Peyer's patch (tissue), 4 donors: ENCODE results near the gene IFNAR1. TPM values are rescaled to one million over a fixed set of nuclear protein-coding genes. Genes with fewer than 3 reads are reported as not detected.

Experiments used
- DNase-seq, 3 donors: peaks; one replicate each; pipeline ENCODE4 v3.0.0-alpha.2; 2017 to 2019
- H3K27ac ChIP-seq, 4 donors: fragments of 200-600 bp; sonication (generic); one replicate each; pipeline ENCODE4 v1.5.1; 2016 to 2019
- H3K27me3 ChIP-seq, 2 donors: fragments of 200-600 bp; sonication (generic); one replicate each; pipeline ENCODE4 v1.5.1; 2019
- H3K36me3 ChIP-seq, 3 donors: fragments of 200-600 bp; sonication (generic); one replicate each; pipeline ENCODE4 v1.5.1; 2016 to 2019
- H3K4me1 ChIP-seq, 4 donors: fragments of 200-600 bp; sonication (generic); one replicate each; pipeline ENCODE4 v1.5.1; 2016 to 2019
- H3K4me3 ChIP-seq, 4 donors: fragments of 200-600 bp; sonication (generic); 1 replicate in 3 of 4; 2 replicates in 1 of 4; pipeline ENCODE4 v1.5.1; 2016 to 2019; ENCODE audit warnings: mild to moderate bottlenecking in 1 of 4
- H3K9me3 ChIP-seq, 4 donors: fragments of 200-600 bp; sonication (generic); one replicate each; pipeline ENCODE4 v1.5.1; 2016 to 2019; ENCODE audit warnings: mild to moderate bottlenecking in 1 of 4
- CTCF ChIP-seq, 6 experiments: fragments of 450-650 bp in 4 of 6; fragments of 200-600 bp in 2 of 6; sonication (generic) in 1 of 6; IDR thresholded peaks; one replicate each; pipeline ENCODE4 v1.5.1; 2017 to 2019; ENCODE audit warnings: antibody characterized with exemption in 6 of 6, mild to moderate bottlenecking in 3 of 6, moderate library complexity in 1 of 6
- POLR2A ChIP-seq, 2 donors: fragments of 450-650 bp; IDR thresholded peaks; one replicate each; pipeline ENCODE4 v1.5.1; 2017; ENCODE audit warnings: antibody characterized with exemption in 2 of 2, mild to moderate bottlenecking in 2 of 2, moderate library complexity in 2 of 2
- total RNA-seq, 4 donors: library from RNA; depleted of rRNA; stranded (reverse); fragments of >200 nt; gene quantifications; one replicate each; pipeline ENCODE4 v1.1.0, GENCODE V29; 2016

IFNAR1 gene
- total RNA-seq, 4 donors from 2014 or later = 14.9 to 23.1 (median 21.9) TPM

- H3K4me3 ChIP-seq = no peak overlapping the region
- peaks cover 4 to 22% (median 15%) of the 10 kb centered on the region in 4 donors for H3K4me1 ChIP-seq
- H3K27ac ChIP-seq = peak overlapping the region; percentile 43 to 70 (median 53)
- no peak for TF ChIP-seq CTCF (IDR thresholded peaks at IDR 0.05)
- TF ChIP-seq POLR2A (IDR thresholded peaks at IDR 0.05) = no peak
- peaks cover 0 to 9% (median 0%) of the 10 kb centered on the region in 3 donors for H3K36me3 ChIP-seq
- H3K9me3 ChIP-seq = no peaks in the 10 kb centered on the region
- H3K27me3 ChIP-seq = no peaks in the 10 kb centered on the region
- DNase-seq = no peak
These were observed 23.2 kb upstream of the IFNAR1 start for GRCh38 chr21:33301632-33302002.

GRCh38 chr21:33302055-33302454 is 22.7 kb upstream of the IFNAR1 start:
- no peak for DNase-seq
- Histone ChIP-seq H3K27me3 (no peaks in the 10 kb centered on the region), H3K4me1 (peaks cover 4 to 22% (median 15%) of the 10 kb centered on the region in 4 donors), H3K4me3 (no peak overlapping the region), H3K9me3 (no peaks in the 10 kb centered on the region), H3K27ac (peak overlapping the region in 3 of 4 donors; percentile 47 to 70 (median 59)), H3K36me3 (peaks cover 0 to 5% (median 0%) of the 10 kb centered on the region in 3 donors)
- no peak for TF ChIP-seq POLR2A (IDR thresholded peaks at IDR 0.05)
- TF ChIP-seq CTCF (IDR thresholded peaks at IDR 0.05) = no peak

- Histone ChIP-seq H3K27ac (no peak overlapping the region), H3K27me3 (no peaks in the 10 kb centered on the region), H3K4me3 (no peak overlapping the region), H3K36me3 (no peaks in the 10 kb centered on the region), H3K9me3 (no peaks in the 10 kb centered on the region), H3K4me1 (peaks cover 4 to 22% (median 15%) of the 10 kb centered on the region in 4 donors)
- no peak for DNase-seq
- TF ChIP-seq CTCF (IDR thresholded peaks at IDR 0.05) = no peak
- TF ChIP-seq POLR2A (IDR thresholded peaks at IDR 0.05) = no peak
These were observed 22.0 kb upstream of the IFNAR1 start for GRCh38 chr21:33302796-33303195.

GRCh38 chr21:33305344-33305671 is 19.5 kb upstream of the IFNAR1 start:
- no peak for DNase-seq
- peaks cover 4 to 12% (median 8%) of the 10 kb centered on the region in 4 donors for H3K4me1 ChIP-seq
- H3K4me3 ChIP-seq = no peak overlapping the region
- H3K27ac ChIP-seq = no peak overlapping the region
- TF ChIP-seq CTCF (IDR thresholded peaks at IDR 0.05) (no peak), POLR2A (IDR thresholded peaks at IDR 0.05) (no peak)
- no peaks in the 10 kb centered on the region for H3K36me3 ChIP-seq
- no peaks in the 10 kb centered on the region for H3K9me3 ChIP-seq
- H3K27me3 ChIP-seq = no peaks in the 10 kb centered on the region

GRCh38 chr21:33305938-33306337 is 18.8 kb upstream of the IFNAR1 start:
- Histone ChIP-seq H3K4me1 (peaks cover 4 to 10% (median 6%) of the 10 kb centered on the region in 4 donors), H3K4me3 (no peak overlapping the region), H3K27me3 (no peaks in the 10 kb centered on the region), H3K9me3 (no peaks in the 10 kb centered on the region), H3K27ac (no peak overlapping the region), H3K36me3 (no peaks in the 10 kb centered on the region)
- DNase-seq = no peak
- no peak for TF ChIP-seq CTCF (IDR thresholded peaks at IDR 0.05)
- no peak for TF ChIP-seq POLR2A (IDR thresholded peaks at IDR 0.05)
